COLO668 (cell line): ENCODE data around the gene PRKCA.
"Not testable (repeated sequence)": the region's sequence is repeated elsewhere in the genome, so short reads cannot be mapped to it uniquely, and the experiment has no call there.

Experiments
- DNase-seq: peaks from one replicate; lab custom pipeline; 2025; ENCODE audit not compliant: unreplicated experiment; lab: John Stamatoyannopoulos, UW

PRKCA gene

GRCh38 chr17:66689221-66689620 lies 386.8 kb downstream of the PRKCA start:
- no peak for DNase-seq

- DNase-seq, result no peak
Observed at GRCh38 chr17:66690166-66690565, 387.8 kb downstream of the PRKCA start.

- DNase-seq, result no peak
Observed at GRCh38 chr17:66691644-66692420, 389.4 kb downstream of the PRKCA start.

GRCh38 chr17:66692421-66692690 lies 389.9 kb downstream of the PRKCA start:
- no peak for DNase-seq

GRCh38 chr17:66695098-66695497 lies 392.7 kb downstream of the PRKCA start:
- no peak for DNase-seq

- DNase-seq, result no peak
Observed at GRCh38 chr17:66698270-66698669, 395.9 kb downstream of the PRKCA start.

- no peak for DNase-seq
Observed at GRCh38 chr17:66701462-66701861, 399.0 kb downstream of the PRKCA start.

GRCh38 chr17:66702106-66702936 lies 399.9 kb downstream of the PRKCA start:
- no peak for DNase-seq

- no peak for DNase-seq
Observed at GRCh38 chr17:66704858-66705520, 402.6 kb downstream of the PRKCA start.

GRCh38 chr17:66706851-66707450 lies 404.5 kb downstream of the PRKCA start:
- DNase-seq, result no peak

- DNase-seq, result no peak
Observed at GRCh38 chr17:66711401-66711800, 409.0 kb downstream of the PRKCA start.

GRCh38 chr17:66711881-66712321 lies 409.5 kb downstream of the PRKCA start:
- DNase-seq, result peak; percentile 32

GRCh38 chr17:66712453-66712852 lies 410.0 kb downstream of the PRKCA start:
- DNase-seq, result no peak

GRCh38 chr17:66713021-66713532 lies 410.7 kb downstream of the PRKCA start:
- not testable (repeated sequence) for DNase-seq

GRCh38 chr17:66713533-66714042 lies 411.2 kb downstream of the PRKCA start:
- no peak for DNase-seq

- DNase-seq, result no peak
Observed at GRCh38 chr17:66714046-66715023, 411.9 kb downstream of the PRKCA start.

GRCh38 chr17:66715076-66715675 lies 412.8 kb downstream of the PRKCA start:
- no peak for DNase-seq

- peak; percentile 9 for DNase-seq
Observed at GRCh38 chr17:66715745-66716156, 413.3 kb downstream of the PRKCA start.

- no peak for DNase-seq
Observed at GRCh38 chr17:66716236-66717026, 414.0 kb downstream of the PRKCA start.
